MG63 (cell line): ENCODE measurements around the gene PMM1. TPM values are rescaled to one million over a fixed set of nuclear protein-coding genes. Genes with fewer than 3 reads are reported as not detected.
"Not testable (repeated sequence)": the region's sequence is repeated elsewhere in the genome, so short reads cannot be mapped to it uniquely, and the experiment has no call there.

ENCODE experiments used
- DNase-seq: peaks from one replicate; pipeline ENCODE4 v3.0.0-alpha.2; 2020
- H3K27me3 ChIP-seq: fragments of 250-450 bp; sonication (Bioruptor Pico); 2 replicates; pipeline ENCODE4 v1.5.1; 2020; ENCODE audit warnings: mild to moderate bottlenecking, moderate library complexity
- H3K36me3 ChIP-seq: fragments of 250-450 bp; sonication (Bioruptor Pico); 2 replicates; pipeline ENCODE4 v1.5.1; 2020; ENCODE audit warnings: mild to moderate bottlenecking, moderate library complexity
- H3K4me3 ChIP-seq: fragments of 250-450 bp; sonication (Bioruptor Pico); 2 replicates; pipeline ENCODE4 v1.5.1; 2020; ENCODE audit warnings: mild to moderate bottlenecking, moderate library complexity
- H3K9me3 ChIP-seq: fragments of 250-450 bp; sonication (Bioruptor Pico); 2 replicates; pipeline ENCODE4 v1.5.1; 2020; ENCODE audit warnings: mild to moderate bottlenecking, moderate library complexity
- total RNA-seq: library from RNA; depleted of rRNA; stranded (reverse); fragments of >200 nt; shearing (Covaris generic); gene quantifications from 2 replicates; pipeline ENCODE4 v1.2.3, GENCODE V29; 2014; ENCODE audit warnings: low replicate concordance

Gene PMM1
- total RNA-seq, 1 experiment from 2014 or later, result 37.4 TPM

GRCh38 chr22:41603873-41604332 is 14.3 kb upstream of the PMM1 start:
- H3K9me3 ChIP-seq, result no peaks in the 10 kb centered on the region
- H3K27me3 ChIP-seq, result no peaks in the 10 kb centered on the region
- peaks cover 72% of the 10 kb centered on the region for H3K36me3 ChIP-seq
- no peak overlapping the region for H3K4me3 ChIP-seq
- no peak for DNase-seq

- no peak for DNase-seq
- H3K27me3 ChIP-seq, result no peaks in the 10 kb centered on the region
- H3K9me3 ChIP-seq, result no peaks in the 10 kb centered on the region
- peaks cover 58% of the 10 kb centered on the region for H3K36me3 ChIP-seq
- H3K4me3 ChIP-seq, result no peak overlapping the region
These were observed 11.3 kb upstream of the PMM1 start for GRCh38 chr22:41600976-41601375.

- no peaks in the 10 kb centered on the region for H3K9me3 ChIP-seq
- no peak overlapping the region for H3K4me3 ChIP-seq
- DNase-seq, result no peak
- no peaks in the 10 kb centered on the region for H3K27me3 ChIP-seq
- H3K36me3 ChIP-seq, result peaks cover 43% of the 10 kb centered on the region
These were observed 9.4 kb upstream of the PMM1 start for GRCh38 chr22:41598891-41599635.

GRCh38 chr22:41598081-41598480 is 8.4 kb upstream of the PMM1 start:
- DNase-seq, result no peak
- no peaks in the 10 kb centered on the region for H3K27me3 ChIP-seq
- no peak overlapping the region for H3K4me3 ChIP-seq
- no peaks in the 10 kb centered on the region for H3K9me3 ChIP-seq
- peaks cover 35% of the 10 kb centered on the region for H3K36me3 ChIP-seq

- no peak overlapping the region for H3K4me3 ChIP-seq
- H3K36me3 ChIP-seq, result peaks cover 32% of the 10 kb centered on the region
- H3K27me3 ChIP-seq, result no peaks in the 10 kb centered on the region
- no peak for DNase-seq
- H3K9me3 ChIP-seq, result no peaks in the 10 kb centered on the region
These were observed 8.0 kb upstream of the PMM1 start for GRCh38 chr22:41597635-41597953.

GRCh38 chr22:41596776-41597634 is 7.4 kb upstream of the PMM1 start:
- peak; percentile 49 for DNase-seq
- no peaks in the 10 kb centered on the region for H3K9me3 ChIP-seq

GRCh38 chr22:41595703-41596102 is 6.1 kb upstream of the PMM1 start:
- Histone ChIP-seq H3K4me3 (no peak overlapping the region), H3K9me3 (no peaks in the 10 kb centered on the region), H3K27me3 (no peaks in the 10 kb centered on the region), H3K36me3 (peaks cover 16% of the 10 kb centered on the region)
- no peak for DNase-seq

More at GRCh38 chr22:41596776-41597634, 7.4 kb upstream of the PMM1 start:
- no peak overlapping the region for H3K4me3 ChIP-seq
- H3K36me3 ChIP-seq, result peaks cover 26% of the 10 kb centered on the region
- H3K27me3 ChIP-seq, result no peaks in the 10 kb centered on the region

GRCh38 chr22:41593336-41593960 is 3.8 kb upstream of the PMM1 start:
- H3K27me3 ChIP-seq, DNase-seq, H3K4me3 ChIP-seq, H3K9me3 ChIP-seq, H3K36me3 ChIP-seq: not testable (repeated sequence)

- no peaks in the 10 kb centered on the region for H3K27me3 ChIP-seq
- H3K4me3 ChIP-seq, result no peak overlapping the region
- H3K9me3 ChIP-seq, result no peaks in the 10 kb centered on the region
- peaks cover 4% of the 10 kb centered on the region for H3K36me3 ChIP-seq
- no peak for DNase-seq
These were observed 2.3 kb downstream of the PMM1 start for GRCh38 chr22:41587347-41587723.

GRCh38 chr22:41585898-41586297 is 3.7 kb downstream of the PMM1 start:
- no peak overlapping the region for H3K4me3 ChIP-seq
- no peak for DNase-seq
- H3K27me3 ChIP-seq, result no peaks in the 10 kb centered on the region
- H3K9me3 ChIP-seq, result no peaks in the 10 kb centered on the region
- H3K36me3 ChIP-seq, result peaks cover 4% of the 10 kb centered on the region

- no peaks in the 10 kb centered on the region for H3K27me3 ChIP-seq
- DNase-seq, result no peak
- peaks cover 9% of the 10 kb centered on the region for H3K36me3 ChIP-seq
- H3K4me3 ChIP-seq, result no peak overlapping the region
- H3K9me3 ChIP-seq, result no peaks in the 10 kb centered on the region
These were observed 4.8 kb downstream of the PMM1 start for GRCh38 chr22:41584881-41585280.

GRCh38 chr22:41582694-41583093 is 6.9 kb downstream of the PMM1 start:
- no peaks in the 10 kb centered on the region for H3K9me3 ChIP-seq
- H3K36me3 ChIP-seq, result peaks cover 9% of the 10 kb centered on the region
- no peak overlapping the region for H3K4me3 ChIP-seq
- no peak for DNase-seq
- H3K27me3 ChIP-seq, result no peaks in the 10 kb centered on the region

GRCh38 chr22:41579997-41580355 is 9.7 kb downstream of the PMM1 start:
- peaks cover 18% of the 10 kb centered on the region for H3K36me3 ChIP-seq
- no peak for DNase-seq
- no peak overlapping the region for H3K4me3 ChIP-seq
- H3K9me3 ChIP-seq, result no peaks in the 10 kb centered on the region
- no peaks in the 10 kb centered on the region for H3K27me3 ChIP-seq

GRCh38 chr22:41579297-41579996 is 10.2 kb downstream of the PMM1 start:
- DNase-seq, result no peak
- Histone ChIP-seq H3K9me3 (no peaks in the 10 kb centered on the region), H3K4me3 (no peak overlapping the region), H3K27me3 (no peaks in the 10 kb centered on the region), H3K36me3 (peaks cover 18% of the 10 kb centered on the region)

- H3K36me3 ChIP-seq, result peaks cover 18% of the 10 kb centered on the region
- no peaks in the 10 kb centered on the region for H3K9me3 ChIP-seq
- no peak overlapping the region for H3K4me3 ChIP-seq
- no peak for DNase-seq
- no peaks in the 10 kb centered on the region for H3K27me3 ChIP-seq
These were observed 10.8 kb downstream of the PMM1 start for GRCh38 chr22:41578818-41579217.

GRCh38 chr22:41578114-41578513 is 11.5 kb downstream of the PMM1 start:
- no peaks in the 10 kb centered on the region for H3K27me3 ChIP-seq
- peaks cover 14% of the 10 kb centered on the region for H3K36me3 ChIP-seq
- no peak overlapping the region for H3K4me3 ChIP-seq
- H3K9me3 ChIP-seq, result no peaks in the 10 kb centered on the region
- no peak for DNase-seq

GRCh38 chr22:41576877-41577276 is 12.8 kb downstream of the PMM1 start:
- Histone ChIP-seq H3K27me3 (no peaks in the 10 kb centered on the region), H3K36me3 (peaks cover 14% of the 10 kb centered on the region), H3K4me3 (no peak overlapping the region), H3K9me3 (no peaks in the 10 kb centered on the region)
- peak; percentile 33 for DNase-seq
